ENCODE results near the gene AGAP1.
"Not testable (repeated sequence)": the region's sequence is repeated elsewhere in the genome, so short reads cannot be mapped to it uniquely, and the experiment has no call there.

AGAP1 gene

GRCh38 chr2:235592430-235592829 lies 98.6 kb downstream of the AGAP1 start:
- no peak for DNase-seq (ENCODE audit: low read depth)

- DNase-seq (ENCODE audit: low read depth) = no peak
Observed at GRCh38 chr2:235592836-235593235, 99.0 kb downstream of the AGAP1 start.

- DNase-seq (ENCODE audit: low read depth) = no peak
Observed at GRCh38 chr2:235594041-235594440, 100.2 kb downstream of the AGAP1 start.

- DNase-seq (ENCODE audit: low read depth) = no peak
Observed at GRCh38 chr2:235594964-235595363, 101.1 kb downstream of the AGAP1 start.

- DNase-seq (ENCODE audit: low read depth) = no peak
Observed at GRCh38 chr2:235595422-235596010, 101.7 kb downstream of the AGAP1 start.

GRCh38 chr2:235596272-235596671 lies 102.4 kb downstream of the AGAP1 start:
- no peak for DNase-seq (ENCODE audit: low read depth)

GRCh38 chr2:235597081-235597615 lies 103.3 kb downstream of the AGAP1 start:
- DNase-seq (ENCODE audit: low read depth) = no peak

GRCh38 chr2:235598026-235598425 lies 104.2 kb downstream of the AGAP1 start:
- no peak for DNase-seq (ENCODE audit: low read depth)

- DNase-seq (ENCODE audit: low read depth) = no peak
Observed at GRCh38 chr2:235598532-235599531, 105.0 kb downstream of the AGAP1 start.

- DNase-seq (ENCODE audit: low read depth) = no peak
Observed at GRCh38 chr2:235599596-235600338, 105.9 kb downstream of the AGAP1 start.

GRCh38 chr2:235600406-235600805 lies 106.6 kb downstream of the AGAP1 start:
- DNase-seq (ENCODE audit: low read depth) = no peak

GRCh38 chr2:235600926-235601325 lies 107.1 kb downstream of the AGAP1 start:
- no peak for DNase-seq (ENCODE audit: low read depth)

GRCh38 chr2:235601960-235602704 lies 108.3 kb downstream of the AGAP1 start:
- no peak for DNase-seq (ENCODE audit: low read depth)

GRCh38 chr2:235602971-235603370 lies 109.1 kb downstream of the AGAP1 start:
- DNase-seq (ENCODE audit: low read depth) = not testable (repeated sequence)

GRCh38 chr2:235603659-235604058 lies 109.8 kb downstream of the AGAP1 start:
- no peak for DNase-seq (ENCODE audit: low read depth)

GRCh38 chr2:235605312-235606003 lies 111.6 kb downstream of the AGAP1 start:
- peak; percentile 26 for DNase-seq (ENCODE audit: low read depth)

- DNase-seq (ENCODE audit: low read depth) = peak; percentile 11
Observed at GRCh38 chr2:235606004-235606715, 112.3 kb downstream of the AGAP1 start.

GRCh38 chr2:235607546-235608199 lies 113.8 kb downstream of the AGAP1 start:
- DNase-seq (ENCODE audit: low read depth) = no peak

GRCh38 chr2:235608200-235608887 lies 114.5 kb downstream of the AGAP1 start:
- no peak for DNase-seq (ENCODE audit: low read depth)
